ENCODE data around the gene MYO18B. TPM values are rescaled to one million over a fixed set of nuclear protein-coding genes. Genes with fewer than 3 reads are reported as not detected.

MYO18B gene
- total RNA-seq, 1 donor from 2014 or later = 12.0 TPM

DNA sequence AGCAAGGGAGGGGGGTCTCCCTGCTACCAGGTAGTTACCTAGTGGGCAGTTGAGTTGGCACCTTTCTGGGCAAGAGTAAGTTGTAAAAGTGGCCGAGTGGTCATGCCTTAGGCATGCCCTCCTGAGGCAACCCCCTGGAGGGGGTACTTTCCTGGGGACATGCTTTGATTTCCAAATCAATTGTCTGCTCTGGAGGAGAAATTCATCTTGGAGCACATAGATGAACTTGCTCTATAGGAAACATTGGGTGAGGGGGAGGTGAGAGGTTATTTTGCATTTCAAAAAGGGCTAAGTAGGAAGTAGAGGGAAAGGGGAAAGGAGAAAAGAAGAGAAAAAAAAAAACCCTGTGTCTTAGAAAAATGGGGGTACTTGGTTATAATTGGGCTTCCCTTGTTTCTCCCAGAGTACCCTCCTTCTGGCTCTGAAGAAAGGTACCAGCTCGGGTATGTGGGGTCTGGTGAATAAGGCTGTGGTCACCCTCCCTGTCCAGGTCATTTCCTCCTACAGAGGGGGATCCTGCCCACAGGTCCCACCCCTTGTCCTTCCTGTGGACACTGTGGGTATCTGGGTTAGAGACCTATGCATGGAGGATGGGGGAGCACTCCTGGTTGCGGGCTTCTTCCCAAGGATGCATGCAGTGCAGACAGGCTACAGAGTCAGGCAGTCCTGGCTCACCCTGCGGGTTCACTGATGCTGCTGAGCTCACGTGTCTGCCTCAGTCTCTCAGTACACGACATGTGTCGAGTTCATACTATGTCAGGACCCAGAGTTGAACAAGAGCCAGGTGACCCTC, 193.5 kb downstream of the MYO18B start:
- no peak for DNase-seq (ENCODE audit: low spot score in 2 of 2)
- Histone ChIP-seq H3K4me1 (no peaks in the 10 kb centered on the region), H3K27me3 (no peaks in the 10 kb centered on the region), H3K4me3 (no peak overlapping the region), H3K9me3 (no peaks in the 10 kb centered on the region), H3K27ac (no peak overlapping the region), H3K36me3 (peaks cover 3 to 8% of the 10 kb centered on the region in 2 donors)
- TF ChIP-seq, protein P1, sequence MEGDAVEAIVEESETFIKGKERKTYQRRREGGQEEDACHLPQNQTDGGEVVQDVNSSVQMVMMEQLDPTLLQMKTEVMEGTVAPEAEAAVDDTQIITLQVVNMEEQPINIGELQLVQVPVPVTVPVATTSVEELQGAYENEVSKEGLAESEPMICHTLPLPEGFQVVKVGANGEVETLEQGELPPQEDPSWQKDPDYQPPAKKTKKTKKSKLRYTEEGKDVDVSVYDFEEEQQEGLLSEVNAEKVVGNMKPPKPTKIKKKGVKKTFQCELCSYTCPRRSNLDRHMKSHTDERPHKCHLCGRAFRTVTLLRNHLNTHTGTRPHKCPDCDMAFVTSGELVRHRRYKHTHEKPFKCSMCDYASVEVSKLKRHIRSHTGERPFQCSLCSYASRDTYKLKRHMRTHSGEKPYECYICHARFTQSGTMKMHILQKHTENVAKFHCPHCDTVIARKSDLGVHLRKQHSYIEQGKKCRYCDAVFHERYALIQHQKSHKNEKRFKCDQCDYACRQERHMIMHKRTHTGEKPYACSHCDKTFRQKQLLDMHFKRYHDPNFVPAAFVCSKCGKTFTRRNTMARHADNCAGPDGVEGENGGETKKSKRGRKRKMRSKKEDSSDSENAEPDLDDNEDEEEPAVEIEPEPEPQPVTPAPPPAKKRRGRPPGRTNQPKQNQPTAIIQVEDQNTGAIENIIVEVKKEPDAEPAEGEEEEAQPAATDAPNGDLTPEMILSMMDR (IDR thresholded peaks at IDR 0.05) = no peak
- intact Hi-C loops (cut with DNase I) = no loop called here

DNA sequence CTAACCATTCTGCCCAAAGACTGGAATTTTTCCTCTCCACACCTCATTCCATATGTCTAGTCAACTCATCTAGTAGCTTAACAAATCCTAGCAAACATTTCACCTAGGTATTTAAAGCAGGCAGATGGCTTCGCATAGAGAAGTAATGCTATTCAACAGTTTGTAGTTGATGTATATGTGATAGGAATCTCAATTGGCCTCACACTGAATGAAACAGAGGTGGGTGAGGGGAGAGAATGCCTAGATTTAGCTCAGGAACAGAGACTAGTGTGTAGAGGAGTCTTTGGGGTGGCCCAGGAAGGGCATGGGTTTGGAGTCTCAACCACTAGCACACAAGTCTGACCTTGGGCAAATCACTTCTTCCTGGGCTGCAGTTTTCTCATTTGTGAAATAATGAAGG, 196.2 kb downstream of the MYO18B start:
- no peaks in the 10 kb centered on the region for H3K9me3 ChIP-seq
- H3K4me1 ChIP-seq = no peaks in the 10 kb centered on the region
- H3K27ac ChIP-seq = no peak overlapping the region
- H3K27me3 ChIP-seq = no peaks in the 10 kb centered on the region
- no peak for DNase-seq (ENCODE audit: low spot score in 2 of 2)
- no peak overlapping the region for H3K4me3 ChIP-seq
- TF ChIP-seq, protein P1 (IDR thresholded peaks at IDR 0.05) = no peak
- intact Hi-C loops (cut with DNase I) = no loop called here
- peaks cover 3 to 9% of the 10 kb centered on the region in 2 donors for H3K36me3 ChIP-seq

DNA sequence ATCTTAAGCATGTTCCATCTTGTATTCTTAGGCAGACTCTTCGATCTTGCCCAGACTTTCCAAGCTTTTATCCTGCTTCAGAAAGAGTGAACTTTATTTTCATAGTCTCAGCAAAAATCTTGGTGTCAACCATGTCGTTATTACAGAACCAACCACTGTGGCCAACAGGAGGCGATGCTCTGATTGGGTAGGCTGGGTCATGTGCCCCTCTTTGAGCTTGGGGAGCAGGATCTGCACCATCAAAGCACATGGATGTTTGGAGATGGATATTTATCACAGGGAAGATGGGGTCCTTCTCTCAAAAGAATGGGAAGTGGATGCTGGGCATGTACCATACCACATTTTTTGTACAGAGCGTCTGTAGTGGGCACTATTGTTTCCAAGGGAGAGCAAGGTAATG, 197.4 kb downstream of the MYO18B start:
- TF ChIP-seq, protein P1 (IDR thresholded peaks at IDR 0.05) = no peak
- no peak for DNase-seq (ENCODE audit: low spot score in 2 of 2)
- intact Hi-C loops (cut with DNase I) = no loop called here
- Histone ChIP-seq H3K4me1 (no peaks in the 10 kb centered on the region), H3K36me3 (peaks cover 3% of the 10 kb centered on the region in 2 donors), H3K9me3 (no peaks in the 10 kb centered on the region), H3K4me3 (no peak overlapping the region), H3K27ac (no peak overlapping the region), H3K27me3 (no peaks in the 10 kb centered on the region)

DNA sequence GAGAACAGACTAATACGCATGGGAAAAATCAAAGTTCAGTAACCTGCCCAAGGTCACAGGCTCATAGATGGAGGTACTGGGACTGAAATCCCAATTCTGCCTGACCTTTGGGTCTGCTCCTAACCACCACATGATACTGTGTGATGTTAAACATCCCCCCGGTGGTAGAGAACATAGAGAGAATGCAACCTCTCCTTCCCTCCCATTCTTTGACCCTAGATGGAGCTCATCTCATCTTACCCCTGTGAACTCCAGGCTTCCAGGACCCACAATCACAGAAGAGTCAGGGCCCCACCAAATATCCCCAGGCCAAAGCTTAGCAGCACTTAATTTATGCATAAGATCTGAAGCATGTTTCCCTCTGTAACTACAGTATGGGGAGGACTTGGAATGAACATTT, 198.5 kb downstream of the MYO18B start:
- no peaks in the 10 kb centered on the region for H3K4me1 ChIP-seq
- intact Hi-C loops (cut with DNase I) = no loop called here
- peaks cover 3% of the 10 kb centered on the region in 2 donors for H3K36me3 ChIP-seq
- no peaks in the 10 kb centered on the region for H3K27me3 ChIP-seq
- TF ChIP-seq, protein P1 (IDR thresholded peaks at IDR 0.05) = no peak
- DNase-seq (ENCODE audit: low spot score in 2 of 2) = no peak
- no peak overlapping the region for H3K27ac ChIP-seq
- H3K4me3 ChIP-seq = no peak overlapping the region
- H3K9me3 ChIP-seq = no peaks in the 10 kb centered on the region

DNA sequence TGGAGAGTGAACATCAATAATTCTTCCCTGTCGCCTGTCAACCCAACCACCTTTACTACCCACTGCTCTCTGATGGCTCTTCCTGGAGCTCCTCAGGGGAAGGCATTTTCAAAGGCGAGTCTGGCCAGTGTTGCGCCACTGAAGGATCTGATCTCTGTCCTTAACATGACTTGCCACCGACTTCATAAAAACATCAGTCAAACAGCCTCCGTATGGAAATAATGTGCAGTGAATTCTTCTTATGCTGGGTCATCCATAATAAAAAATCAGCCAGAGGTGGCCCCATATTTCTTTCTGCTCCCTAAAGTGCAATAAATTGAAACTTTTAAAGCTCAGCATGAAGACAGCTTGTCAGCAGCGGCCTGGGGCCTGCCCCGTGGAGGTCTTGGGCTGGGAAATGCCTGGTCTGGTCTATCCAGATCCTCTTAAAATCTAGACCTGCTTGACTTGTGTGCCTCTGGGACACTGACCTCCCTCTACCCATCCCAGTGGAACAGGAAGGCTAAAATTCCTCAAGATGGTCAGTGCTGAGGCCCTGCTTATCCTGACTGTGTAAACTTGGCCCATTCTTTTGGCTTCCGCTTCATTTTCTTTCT, 199.5 kb downstream of the MYO18B start:
- TF ChIP-seq, protein P1 (IDR thresholded peaks at IDR 0.05) = no peak
- H3K27me3 ChIP-seq = no peaks in the 10 kb centered on the region
- intact Hi-C loops (cut with DNase I) = no loop called here
- H3K9me3 ChIP-seq = no peaks in the 10 kb centered on the region
- no peak overlapping the region for H3K27ac ChIP-seq
- H3K36me3 ChIP-seq = peaks cover 4 to 6% of the 10 kb centered on the region in 2 donors
- no peak overlapping the region for H3K4me3 ChIP-seq
- no peak for DNase-seq (ENCODE audit: low spot score in 2 of 2)
- no peaks in the 10 kb centered on the region for H3K4me1 ChIP-seq

Measured in ascending aorta (tissue), 2 donors.